Endothelial cell (in vitro differentiated cells): ENCODE results near the gene SIN3A. TPM values are rescaled to one million over a fixed set of nuclear protein-coding genes. Genes with fewer than 3 reads are reported as not detected.
A peak's percentile ranks its signal among the peaks of the same experiment; 100 is the strongest.

ENCODE experiments used
- DNase-seq: peaks from one replicate; pipeline ENCODE4 v3.0.0; 2021; ENCODE audit warnings: low spot score
- H3K27ac Mint-ChIP-seq: one replicate; pipeline ENCODE4 v1.8.0; 2021; ENCODE audit warnings: mixed read lengths, inconsistent platforms; ENCODE audit not compliant: unreplicated experiment
- H3K27me3 Mint-ChIP-seq: one replicate; pipeline ENCODE4 v1.8.0; 2021; ENCODE audit warnings: mild to moderate bottlenecking, moderate library complexity, mixed read lengths, inconsistent platforms; ENCODE audit not compliant: unreplicated experiment
- H3K36me3 Mint-ChIP-seq: one replicate; pipeline ENCODE4 v1.8.0; 2021; ENCODE audit warnings: mild to moderate bottlenecking, low read depth, mixed read lengths, inconsistent platforms; ENCODE audit not compliant: unreplicated experiment
- H3K4me1 Mint-ChIP-seq: one replicate; pipeline ENCODE4 v1.8.0; 2021; ENCODE audit warnings: mild to moderate bottlenecking, mixed read lengths, inconsistent platforms; ENCODE audit not compliant: unreplicated experiment
- H3K4me3 Mint-ChIP-seq: one replicate; pipeline ENCODE4 v1.8.0; 2021; ENCODE audit warnings: mild to moderate bottlenecking, mixed read lengths, inconsistent platforms; ENCODE audit not compliant: unreplicated experiment
- H3K9me3 Mint-ChIP-seq: one replicate; pipeline ENCODE4 v1.8.0; 2021; ENCODE audit warnings: mixed read lengths, inconsistent platforms; ENCODE audit not compliant: unreplicated experiment
- total RNA-seq: library from RNA; stranded (reverse); fragmentation: NEBNext Ultra II Directional; extraction: Animal tissue kit (Norgen Biotek cat#: 25700); gene quantifications from one replicate; pipeline ENCODE4 v1.2.1, GENCODE V29; 2021; ENCODE audit not compliant: unreplicated experiment
- TF ChIP-seq, protein P1 (sequence below): fragments of 200-600 bp; sonication (generic); IDR thresholded peaks from one replicate; pipeline ENCODE4 v1.5.0; 2021; ENCODE audit warnings: antibody characterized with exemption; ENCODE audit not compliant: unreplicated experiment

Gene SIN3A
- total RNA-seq, 1 donor from 2014 or later = 67.3 TPM

GRCh38 chr15:75342221-75342620 is 109.3 kb downstream of the SIN3A start:
- H3K27me3 Mint-ChIP-seq = peaks cover 9% of the 10 kb centered on the region
- no peak overlapping the region for H3K27ac Mint-ChIP-seq
- peaks cover 10% of the 10 kb centered on the region for H3K36me3 Mint-ChIP-seq
- TF ChIP-seq, protein P1, sequence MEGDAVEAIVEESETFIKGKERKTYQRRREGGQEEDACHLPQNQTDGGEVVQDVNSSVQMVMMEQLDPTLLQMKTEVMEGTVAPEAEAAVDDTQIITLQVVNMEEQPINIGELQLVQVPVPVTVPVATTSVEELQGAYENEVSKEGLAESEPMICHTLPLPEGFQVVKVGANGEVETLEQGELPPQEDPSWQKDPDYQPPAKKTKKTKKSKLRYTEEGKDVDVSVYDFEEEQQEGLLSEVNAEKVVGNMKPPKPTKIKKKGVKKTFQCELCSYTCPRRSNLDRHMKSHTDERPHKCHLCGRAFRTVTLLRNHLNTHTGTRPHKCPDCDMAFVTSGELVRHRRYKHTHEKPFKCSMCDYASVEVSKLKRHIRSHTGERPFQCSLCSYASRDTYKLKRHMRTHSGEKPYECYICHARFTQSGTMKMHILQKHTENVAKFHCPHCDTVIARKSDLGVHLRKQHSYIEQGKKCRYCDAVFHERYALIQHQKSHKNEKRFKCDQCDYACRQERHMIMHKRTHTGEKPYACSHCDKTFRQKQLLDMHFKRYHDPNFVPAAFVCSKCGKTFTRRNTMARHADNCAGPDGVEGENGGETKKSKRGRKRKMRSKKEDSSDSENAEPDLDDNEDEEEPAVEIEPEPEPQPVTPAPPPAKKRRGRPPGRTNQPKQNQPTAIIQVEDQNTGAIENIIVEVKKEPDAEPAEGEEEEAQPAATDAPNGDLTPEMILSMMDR = no peak
- H3K9me3 Mint-ChIP-seq = no peaks in the 10 kb centered on the region
- no peak overlapping the region for H3K4me3 Mint-ChIP-seq
- peaks cover 3% of the 10 kb centered on the region for H3K4me1 Mint-ChIP-seq
- no peak for DNase-seq

GRCh38 chr15:75339531-75340240 is 111.8 kb downstream of the SIN3A start:
- H3K4me3 Mint-ChIP-seq = peak overlapping the region; percentile 73
- DNase-seq = no peak
- no peaks in the 10 kb centered on the region for H3K9me3 Mint-ChIP-seq
- peaks cover 10% of the 10 kb centered on the region for H3K36me3 Mint-ChIP-seq
- H3K27ac Mint-ChIP-seq = no peak overlapping the region
- TF ChIP-seq, protein P1 = no peak
- H3K27me3 Mint-ChIP-seq = peaks cover 23% of the 10 kb centered on the region
- H3K4me1 Mint-ChIP-seq = peaks cover 17% of the 10 kb centered on the region

DNA sequence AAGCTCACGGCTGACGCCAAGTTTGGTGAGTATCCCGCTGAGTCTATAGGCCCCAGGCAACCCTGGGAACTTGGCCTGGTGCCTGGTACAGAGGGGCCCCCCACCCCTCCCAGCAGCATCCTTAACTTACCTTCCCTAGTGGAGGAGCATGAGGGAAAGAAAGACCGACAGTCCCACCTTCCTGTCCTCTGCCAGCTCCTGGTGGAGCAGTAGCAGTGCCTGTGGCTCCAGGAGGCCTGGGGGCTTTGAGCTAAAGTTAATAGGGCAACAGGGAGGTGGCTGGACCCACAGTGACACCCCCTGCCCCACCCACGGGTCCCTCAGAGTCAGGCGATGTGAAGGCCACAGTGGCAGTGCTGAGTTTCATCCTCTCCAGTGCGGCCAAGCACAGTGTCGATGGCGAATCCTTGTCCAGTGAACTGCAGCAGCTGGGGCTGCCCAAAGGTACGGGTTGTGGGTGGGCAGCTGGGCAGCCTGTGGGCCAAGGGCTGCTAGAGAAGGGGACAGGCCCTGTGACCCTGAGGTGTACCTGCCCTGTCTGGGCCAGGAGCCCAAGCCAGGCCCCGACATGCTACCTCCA is 112.7 kb downstream of the SIN3A start:
- Mint-ChIP-seq H3K27me3 (peaks cover 23% of the 10 kb centered on the region), H3K27ac (no peak overlapping the region), H3K9me3 (no peaks in the 10 kb centered on the region), H3K4me3 (no peak overlapping the region), H3K36me3 (peaks cover 10% of the 10 kb centered on the region), H3K4me1 (peaks cover 17% of the 10 kb centered on the region)
- DNase-seq = no peak
- TF ChIP-seq, protein P1 = no peak

- peak within 1 kb of the TSS; percentile 96 for H3K4me3 Mint-ChIP-seq
- TF ChIP-seq, protein P1 = no peak
- peak; percentile 95 for DNase-seq
- peaks cover 20% of the 10 kb centered on the region for H3K27me3 Mint-ChIP-seq
- H3K27ac Mint-ChIP-seq = peak within 1 kb of the TSS; percentile 99
- peaks cover 17% of the 10 kb centered on the region for H3K4me1 Mint-ChIP-seq
- H3K9me3 Mint-ChIP-seq = no peaks in the 10 kb centered on the region
- peaks cover 5% of the 10 kb centered on the region for H3K36me3 Mint-ChIP-seq
These were observed 115.7 kb downstream of the SIN3A start, which contains the start of gene COMMD4 for GRCh38 chr15:75335705-75336355. Gene COMMD4, plus strand, starts transcription at chr15:75336063. Its CDS starts 27 bp downstream, at chr15:75336090.
